HG03280 (cell line): ENCODE measurements around the gene FGF12.
A peak's percentile ranks its signal among the peaks of the same experiment; 100 is the strongest.

Experiments used
- ATAC-seq: cut with Tn5 transposase; IDR thresholded peaks from one replicate; pipeline ENCODE4 v1.9.1; 2021; ENCODE audit warnings: mild to moderate bottlenecking, moderate library complexity; ENCODE audit not compliant: unreplicated experiment

Gene FGF12

DNA sequence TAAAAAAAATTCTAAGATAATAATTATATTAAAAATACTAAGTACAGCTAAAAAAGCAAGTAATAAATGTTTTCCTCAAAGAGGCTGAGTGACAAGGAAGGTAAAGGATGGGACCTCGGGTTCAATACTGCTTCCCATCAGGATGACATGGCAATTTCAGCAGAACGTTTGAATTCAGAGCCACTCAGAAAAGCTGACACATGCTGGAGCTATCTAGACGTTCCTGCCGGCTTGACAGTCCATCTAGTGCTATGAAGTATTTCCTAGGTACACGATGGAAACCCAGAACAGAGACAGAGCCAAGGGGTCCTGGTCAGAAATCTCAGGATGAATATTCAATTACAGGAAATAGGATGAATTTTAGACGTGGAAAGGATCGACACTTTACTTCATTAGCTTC lies 361.8 kb downstream of the FGF12 start:
- no peak for ATAC-seq

DNA sequence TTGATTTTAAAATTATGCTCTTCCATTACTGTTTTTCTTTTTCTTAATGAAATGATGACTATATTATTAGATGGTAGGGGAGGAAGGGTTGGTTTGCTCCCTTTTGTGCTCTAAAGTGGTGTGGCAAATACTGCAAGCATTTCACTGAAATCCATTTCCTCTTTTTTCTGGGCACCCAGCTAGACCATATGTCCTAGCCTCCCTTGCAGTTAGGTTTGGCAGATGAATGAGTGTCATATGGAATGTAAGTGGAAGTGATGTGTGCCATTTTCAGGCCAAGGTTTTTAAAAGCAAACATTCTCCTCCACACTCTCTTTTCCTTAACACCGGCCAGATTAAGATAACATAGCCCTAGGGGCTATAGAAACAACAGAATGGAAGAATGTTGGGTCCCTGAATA lies 363.0 kb downstream of the FGF12 start:
- ATAC-seq = no peak

DNA sequence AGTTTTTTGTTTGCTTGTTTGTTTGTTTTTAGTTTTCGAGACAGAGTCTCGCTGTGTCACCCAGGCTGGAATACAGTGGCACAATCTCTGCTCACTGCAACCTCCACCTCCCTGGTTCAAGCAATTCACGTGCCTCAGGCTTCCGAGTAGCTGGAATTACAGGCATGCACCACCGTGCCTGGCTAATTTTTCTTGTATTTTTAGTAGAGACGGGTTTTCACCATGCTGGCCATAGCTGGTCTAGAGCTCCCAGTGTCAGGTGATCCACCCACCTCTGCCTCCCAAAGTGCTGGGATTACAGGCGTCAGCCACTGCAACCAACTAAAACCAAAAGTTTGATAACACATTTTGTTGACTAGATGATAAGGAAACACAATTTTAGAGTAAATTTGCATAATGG lies 372.7 kb downstream of the FGF12 start:
- no peak for ATAC-seq

DNA sequence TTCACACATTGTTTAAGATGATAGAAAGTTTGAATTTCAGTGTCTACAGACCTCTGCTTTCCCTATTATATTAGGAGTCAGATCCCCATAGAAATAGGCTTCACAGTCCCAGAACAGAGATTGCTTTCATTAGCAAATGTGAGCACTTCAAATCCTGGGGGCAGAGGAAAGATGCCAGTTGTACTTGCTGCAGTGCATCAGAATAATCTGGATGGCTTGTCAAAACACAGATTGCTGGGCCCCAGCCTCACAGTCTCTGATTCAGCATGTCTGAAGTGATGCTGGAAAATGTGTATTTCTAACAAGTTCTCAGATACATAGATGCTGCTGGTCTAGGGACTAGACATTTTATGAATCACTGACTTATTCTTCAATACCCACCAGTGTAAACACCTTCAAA lies 375.2 kb downstream of the FGF12 start:
- ATAC-seq = no peak

DNA sequence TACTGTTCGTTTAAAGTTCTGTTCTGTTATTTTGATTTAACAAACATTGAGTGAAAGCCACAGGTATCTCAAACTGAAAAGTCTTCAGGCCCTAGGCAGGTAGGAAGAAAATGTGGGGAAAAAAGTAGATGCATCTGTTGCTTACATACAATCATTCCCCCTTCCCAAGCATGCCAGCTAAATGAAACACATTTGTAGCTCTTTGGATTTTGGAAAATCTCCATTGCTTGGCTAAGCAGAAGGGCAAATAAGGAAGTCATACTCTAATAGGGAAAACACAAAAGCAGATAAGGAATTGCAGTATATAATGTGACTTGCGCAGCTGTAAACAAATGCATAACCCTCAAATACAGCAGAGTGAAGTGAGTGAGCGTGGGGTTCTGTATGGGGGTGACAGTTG lies 375.9 kb downstream of the FGF12 start:
- ATAC-seq = no peak

DNA sequence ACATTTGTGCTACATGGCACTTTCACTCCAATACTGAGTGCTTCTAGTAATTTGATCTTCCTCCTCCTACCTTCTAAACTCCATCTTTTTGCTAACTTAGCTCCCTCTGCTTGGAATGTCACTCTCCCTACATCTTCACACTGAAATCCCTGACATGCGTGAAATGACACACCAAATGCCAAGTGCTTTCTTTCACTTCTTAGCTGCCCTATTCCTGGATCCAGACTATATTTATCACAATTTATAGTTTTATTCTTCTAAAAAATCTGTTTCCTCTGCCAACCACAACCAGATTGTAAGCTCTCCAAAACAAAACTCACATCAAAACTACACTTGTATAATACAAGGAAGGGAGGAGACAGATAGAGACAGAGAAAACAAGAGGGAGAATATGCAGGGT lies 387.3 kb downstream of the FGF12 start:
- ATAC-seq = no peak

DNA sequence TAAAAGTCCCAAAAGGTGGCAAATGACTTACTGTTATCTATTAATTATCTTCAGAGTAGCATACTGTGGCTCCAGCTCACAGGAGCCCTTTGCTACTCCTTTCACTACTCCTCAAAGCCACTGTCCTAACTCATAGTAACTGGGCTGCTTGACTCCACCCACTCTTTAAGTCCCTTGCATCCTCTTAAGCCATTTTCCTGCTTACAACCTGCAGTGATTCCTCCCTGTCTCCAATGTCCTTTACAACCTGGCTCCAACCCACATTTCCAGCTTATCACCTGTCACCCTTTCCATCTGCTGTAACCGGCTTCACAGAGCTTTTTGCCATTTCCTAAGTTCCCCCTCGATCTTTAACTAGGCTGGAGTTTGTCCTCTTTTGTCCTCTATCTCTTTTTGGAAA lies 388.1 kb downstream of the FGF12 start:
- no peak for ATAC-seq

DNA sequence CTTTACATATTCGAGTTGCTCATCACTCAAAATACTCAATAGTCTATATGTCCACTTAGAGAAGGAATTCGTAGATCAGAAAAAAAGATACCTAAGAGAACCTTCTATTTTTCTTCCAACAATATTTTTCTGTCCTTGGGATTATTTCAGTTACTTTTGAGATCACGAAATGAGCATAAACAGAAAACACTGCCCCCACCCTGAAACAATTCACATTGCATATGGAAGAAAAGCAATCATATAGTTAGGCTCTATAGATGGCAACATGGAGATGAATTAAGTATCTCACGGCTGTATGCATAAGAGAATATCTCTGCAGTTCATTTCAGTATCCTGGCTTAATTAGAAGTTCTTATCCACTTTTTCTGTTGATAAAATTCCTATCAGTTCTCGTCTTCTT lies 391.1 kb downstream of the FGF12 start:
- ATAC-seq = no peak

DNA sequence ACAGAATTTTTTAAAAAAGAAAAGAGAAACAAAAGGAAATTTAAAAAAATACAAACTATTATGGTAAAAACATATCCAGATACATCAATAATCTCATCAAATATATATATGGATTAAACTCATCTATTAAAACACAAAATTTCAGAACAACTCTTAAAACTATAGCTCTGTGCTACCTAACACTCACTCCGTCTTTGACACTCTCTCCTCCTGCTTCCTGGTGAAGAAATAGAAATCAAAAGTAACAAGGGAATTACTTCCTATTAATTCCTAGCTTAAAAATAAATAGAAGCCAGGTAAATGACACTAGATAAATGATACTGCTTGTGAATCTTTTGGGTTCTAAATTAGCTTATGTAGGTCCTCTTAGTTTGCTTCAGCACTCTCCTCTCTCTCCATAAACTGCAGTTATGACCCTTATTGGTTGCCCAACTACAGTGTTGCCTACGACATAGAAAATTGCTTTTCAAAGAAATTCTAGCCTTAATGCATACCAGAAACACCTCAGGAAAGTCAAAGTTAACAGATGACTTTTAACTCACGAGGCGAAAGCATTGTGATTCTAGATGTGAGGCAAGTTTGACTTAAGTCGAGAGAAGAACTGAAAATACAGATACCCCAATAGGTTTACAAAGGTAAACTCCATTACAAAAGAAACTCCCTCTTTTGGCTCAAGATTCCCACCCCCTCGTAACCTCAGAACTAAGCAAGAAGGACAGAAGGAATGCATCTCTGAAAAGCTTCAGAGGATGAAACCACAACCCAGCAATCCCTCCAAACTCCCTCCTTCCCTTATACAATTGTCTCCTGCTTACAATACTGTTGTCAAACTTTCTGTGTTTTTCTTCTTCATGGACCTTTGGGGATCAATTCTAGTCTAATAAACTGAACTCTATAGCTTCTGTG lies 394.7 kb downstream of the FGF12 start:
- ATAC-seq = no peak

DNA sequence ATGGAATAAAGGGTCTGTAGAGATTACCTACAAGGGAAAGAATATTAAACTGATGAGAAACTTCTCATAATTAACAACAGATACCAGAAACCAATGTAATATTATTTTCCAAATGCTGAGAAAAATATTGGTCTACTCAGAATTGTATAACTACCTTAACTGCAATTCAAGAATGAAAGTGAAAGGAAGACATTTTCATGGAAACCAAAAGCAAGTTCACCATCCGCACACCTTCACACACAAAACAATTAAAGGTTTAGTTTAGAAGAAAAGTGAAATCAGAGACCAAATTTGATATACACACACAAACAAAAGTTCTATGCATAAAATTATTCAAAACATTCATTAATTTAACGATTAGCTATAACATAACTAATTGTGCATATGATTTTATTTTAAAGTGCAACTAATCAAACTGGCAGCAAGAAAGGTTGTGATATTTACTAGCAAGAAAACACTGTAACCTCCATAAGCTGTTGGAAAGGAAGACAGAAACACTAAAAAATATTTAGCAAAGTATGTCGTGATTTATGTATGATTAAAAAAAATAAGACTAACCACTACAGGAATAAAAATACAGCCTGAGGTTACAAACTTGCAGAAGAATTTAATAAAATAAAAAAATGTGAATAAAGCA lies 395.5 kb downstream of the FGF12 start:
- peak; percentile 55 for ATAC-seq

DNA sequence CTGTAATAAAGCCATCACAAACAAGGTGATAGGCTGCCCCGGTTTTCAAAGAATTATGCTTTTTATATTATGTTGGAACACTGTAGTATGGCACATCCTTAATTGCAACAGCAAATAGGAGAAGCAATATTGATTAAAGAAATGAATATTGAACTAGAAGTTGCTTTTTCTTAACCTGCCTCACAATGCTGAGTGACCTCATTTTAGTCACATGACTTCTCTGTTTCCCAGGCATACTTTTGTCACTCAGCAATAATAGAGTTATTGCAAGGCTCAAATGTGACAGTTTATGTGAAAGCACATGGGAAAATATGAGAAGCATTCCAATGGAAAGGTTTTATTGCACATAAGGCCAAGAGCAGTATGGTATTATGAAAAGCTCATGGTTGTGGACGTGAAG lies 400.7 kb downstream of the FGF12 start:
- no peak for ATAC-seq

DNA sequence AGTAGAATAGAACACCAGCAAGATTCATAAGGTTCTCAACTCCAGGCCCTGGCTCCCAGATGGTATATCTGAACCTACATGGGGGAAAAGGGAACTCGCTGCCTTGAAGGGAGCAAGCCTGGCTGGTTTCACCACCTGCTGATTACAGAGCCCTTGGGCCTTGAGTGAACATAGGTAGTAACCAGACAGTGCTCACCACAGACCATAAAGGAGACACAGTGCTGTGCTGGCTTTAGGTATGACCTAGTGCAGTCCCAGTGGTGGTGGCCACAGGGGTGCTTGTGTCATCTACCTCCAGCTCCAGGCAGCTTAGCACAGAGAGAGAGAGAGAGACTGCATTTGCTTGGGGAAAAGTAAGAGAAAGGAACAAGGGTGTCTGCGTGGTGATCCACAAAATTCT lies 409.8 kb downstream of the FGF12 start:
- ATAC-seq = no peak

DNA sequence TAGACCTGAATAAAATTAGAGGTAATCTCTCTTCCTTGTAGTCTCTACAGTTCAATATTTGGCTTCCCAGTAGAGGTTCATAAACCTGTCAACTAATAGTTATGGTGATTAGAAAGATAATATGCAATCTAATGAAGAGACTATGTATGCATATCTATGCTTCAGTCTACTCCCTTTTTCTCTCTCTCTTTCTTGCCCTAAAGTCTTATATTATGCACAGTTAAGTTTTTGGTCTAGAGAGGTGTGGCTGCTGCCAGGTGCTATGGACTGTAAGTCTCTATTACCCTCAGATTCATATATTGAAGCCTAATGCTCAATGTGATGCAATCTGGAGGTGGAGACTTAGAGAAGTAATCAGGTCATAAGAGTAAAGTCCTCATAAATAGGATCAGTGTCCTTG lies 413.7 kb downstream of the FGF12 start:
- ATAC-seq = no peak

DNA sequence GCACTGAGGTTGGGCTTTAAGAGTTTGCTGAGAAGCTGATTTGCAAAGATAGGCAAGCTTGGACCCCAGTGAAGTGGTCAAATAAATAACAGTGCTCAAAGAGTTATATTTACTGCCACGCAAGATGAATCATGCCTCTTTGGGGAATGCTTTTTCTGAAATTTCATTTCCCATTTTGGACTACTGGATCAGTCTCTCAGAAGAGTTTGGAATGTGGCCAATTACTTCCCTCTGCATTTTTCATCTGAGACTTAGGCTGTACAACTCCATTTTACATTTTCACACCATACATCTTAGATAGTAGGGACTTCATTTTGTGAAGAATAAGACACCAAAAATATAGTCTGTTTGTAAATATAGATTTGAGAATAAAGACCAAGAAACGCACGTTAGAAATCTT lies 419.7 kb downstream of the FGF12 start:
- no peak for ATAC-seq

DNA sequence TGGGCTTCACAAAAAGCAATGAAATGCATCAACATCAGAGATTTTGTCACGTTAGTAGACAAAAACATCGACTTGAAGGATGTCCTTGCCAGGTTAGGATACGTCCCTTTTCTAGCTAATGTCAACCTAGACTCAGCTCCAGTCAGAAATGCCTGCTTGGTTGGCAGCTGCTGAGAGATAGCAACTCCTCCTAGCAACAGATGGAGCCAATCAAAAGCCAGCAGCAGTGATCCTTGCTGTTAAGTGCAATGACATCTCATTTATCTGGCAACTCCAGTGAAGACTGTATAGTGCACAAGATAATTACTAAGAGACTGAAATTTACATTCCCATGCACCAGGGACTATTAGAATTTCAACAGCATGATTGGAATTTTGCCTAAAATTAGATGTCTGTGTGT lies 424.1 kb downstream of the FGF12 start:
- no peak for ATAC-seq

DNA sequence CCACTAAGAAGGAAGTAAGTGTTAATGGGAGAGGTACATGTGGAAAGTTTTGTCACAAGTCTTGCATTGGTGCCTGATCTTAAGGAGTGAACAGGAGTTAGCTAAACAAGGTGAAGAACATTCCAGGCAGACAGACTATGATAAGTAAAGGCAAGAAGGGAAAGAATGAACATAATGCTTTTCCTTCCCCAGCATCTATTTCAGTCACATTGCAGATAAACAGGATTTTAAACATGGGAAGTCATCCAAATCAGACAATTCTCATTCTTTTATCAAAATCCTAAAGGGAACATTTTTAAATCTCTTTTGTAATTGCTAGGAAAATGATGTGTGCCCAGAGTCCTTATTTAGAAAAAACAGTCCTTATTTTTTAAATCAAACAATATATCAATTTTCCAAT lies 424.6 kb downstream of the FGF12 start:
- no peak for ATAC-seq

DNA sequence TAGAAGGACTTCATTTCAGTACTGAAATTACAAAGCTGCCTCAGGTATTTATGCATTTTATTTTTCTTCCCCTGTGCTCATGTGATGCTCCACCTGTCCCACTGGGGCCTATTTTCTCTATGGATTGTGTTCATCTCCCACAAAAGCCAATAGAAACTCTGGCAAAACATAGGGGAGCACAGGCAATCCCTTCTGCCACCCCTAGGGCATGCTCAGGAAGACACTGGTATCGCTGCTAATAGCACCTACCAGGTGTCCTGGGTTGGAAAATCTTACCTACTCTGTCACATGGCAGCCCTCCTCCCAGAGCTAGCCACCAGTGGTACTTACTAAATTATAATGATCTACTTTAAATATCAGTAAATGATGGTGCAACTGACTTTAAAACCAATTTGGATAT lies 427.4 kb downstream of the FGF12 start:
- no peak for ATAC-seq

DNA sequence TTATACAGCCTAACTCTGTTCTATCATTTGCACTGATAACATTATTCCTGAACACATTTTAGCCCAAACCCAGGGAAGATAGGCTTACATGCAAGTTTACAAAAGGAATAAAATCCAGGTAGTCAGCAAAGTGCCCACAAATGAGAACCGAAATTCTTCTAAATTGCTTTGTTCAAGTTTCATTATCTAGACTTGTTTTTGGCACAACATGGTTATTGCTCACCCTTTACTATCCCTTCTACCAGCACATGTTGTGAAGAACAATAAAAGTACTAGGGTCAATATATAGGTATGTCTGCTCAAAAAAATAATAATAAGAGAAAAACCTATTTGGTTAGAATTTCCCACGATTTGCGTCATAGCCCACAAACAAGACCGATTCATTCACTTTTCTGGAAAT lies 430.5 kb downstream of the FGF12 start:
- ATAC-seq = no peak

DNA sequence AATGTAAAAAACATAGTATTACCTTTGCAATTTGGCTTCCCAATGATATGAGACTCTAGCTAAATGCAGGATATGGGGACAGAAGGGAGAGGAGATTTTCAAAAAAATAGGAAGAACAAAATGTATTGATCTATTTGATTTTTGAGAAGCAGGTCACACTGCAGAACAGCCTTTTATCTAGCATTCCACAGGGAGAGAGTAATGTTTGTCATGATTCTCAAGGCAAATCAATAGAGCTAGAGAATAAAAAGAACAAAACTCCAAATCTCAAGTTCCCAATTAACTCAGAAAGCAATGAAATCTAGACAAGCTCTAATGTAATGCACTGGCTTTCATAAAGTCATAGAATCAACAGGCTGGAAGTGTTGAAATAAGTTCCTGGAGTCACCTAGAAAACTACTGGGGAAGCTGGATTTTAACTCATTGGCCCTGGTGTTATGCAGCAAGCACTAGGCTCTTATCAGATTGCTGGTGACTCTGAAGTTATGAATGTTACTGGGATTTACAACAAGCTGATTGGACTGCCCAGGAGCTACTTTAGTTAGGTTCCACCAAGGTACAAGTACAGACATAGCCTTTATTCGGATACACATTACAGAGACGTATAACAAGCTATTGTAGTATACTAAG lies 442.8 kb downstream of the FGF12 start:
- no peak for ATAC-seq

DNA sequence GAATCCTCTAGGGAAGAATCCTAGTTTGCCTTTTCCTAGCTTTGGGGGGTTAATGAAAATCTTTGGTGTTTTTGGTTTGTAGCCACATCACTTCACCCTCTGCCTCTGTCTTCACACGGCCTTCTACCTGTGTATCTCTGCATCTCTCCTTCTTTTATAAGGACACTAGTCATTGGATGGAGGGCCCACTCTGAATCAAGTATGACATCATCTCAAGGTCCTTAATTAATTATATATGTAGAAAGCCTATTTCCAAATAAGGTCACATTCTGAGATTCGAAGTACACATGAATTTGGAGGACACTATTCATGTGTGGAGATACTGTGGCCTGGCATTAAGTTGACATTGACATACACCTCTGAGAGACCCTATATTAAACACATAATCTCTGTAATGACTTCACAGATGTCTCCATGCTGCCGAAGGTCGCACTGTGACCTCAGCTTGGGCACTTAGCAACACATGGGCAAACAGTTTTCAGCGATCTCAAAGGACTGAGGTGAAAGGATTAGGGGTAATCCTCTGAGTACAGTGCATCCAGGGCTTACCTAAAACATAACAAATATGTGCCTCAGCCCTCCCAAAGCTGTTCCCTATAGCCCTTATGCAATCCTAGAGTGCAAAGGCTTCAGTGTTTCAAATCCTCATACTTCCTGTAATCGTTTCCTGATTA lies 446.0 kb downstream of the FGF12 start:
- no peak for ATAC-seq

DNA sequence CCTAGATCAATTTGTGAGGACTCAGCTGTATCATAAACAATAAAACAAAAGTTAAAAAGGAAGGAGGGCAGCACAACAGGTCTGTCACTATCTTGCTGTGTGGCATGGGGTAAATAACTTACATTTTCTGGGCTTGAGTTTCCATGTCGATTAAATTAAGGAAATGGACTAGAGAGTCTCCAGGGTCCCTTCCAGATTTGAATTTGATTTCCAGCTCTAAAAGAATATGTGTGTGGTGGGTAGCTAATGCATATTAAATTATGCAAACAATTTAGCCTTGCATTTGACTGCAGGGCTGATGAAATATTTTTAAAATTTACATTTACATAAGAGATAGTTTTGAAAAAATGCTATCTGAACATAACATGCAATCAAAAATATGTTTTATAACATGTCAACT lies 447.7 kb downstream of the FGF12 start:
- no peak for ATAC-seq

DNA sequence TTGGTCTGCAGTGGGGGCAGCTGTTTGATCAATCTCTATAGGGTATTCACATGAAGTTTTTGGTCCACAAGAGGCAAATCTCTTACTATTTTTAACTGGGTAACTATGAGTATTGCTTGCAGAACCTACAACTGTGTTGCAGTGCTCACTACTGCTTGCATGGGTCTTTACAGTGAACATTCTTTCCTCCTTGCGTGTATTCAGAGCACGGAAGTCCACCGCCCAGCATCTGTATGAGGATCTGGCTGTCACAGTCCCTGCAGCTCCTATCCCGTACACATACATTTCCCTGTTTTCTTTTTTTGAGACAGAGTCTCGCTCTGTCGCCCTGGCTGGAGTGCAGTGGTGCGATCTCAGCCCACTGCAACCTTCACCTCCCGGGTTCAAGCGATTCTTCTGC lies 449.9 kb downstream of the FGF12 start:
- no peak for ATAC-seq
